GM21576 (cell line): ENCODE results near the gene CFAP73.
"Not testable (repeated sequence)": the region's sequence is repeated elsewhere in the genome, so short reads cannot be mapped to it uniquely, and the experiment has no call there.

ENCODE experiments used
- ATAC-seq: cut with Tn5 transposase; IDR thresholded peaks from one replicate; pipeline ENCODE4 v1.9.1; 2021; ENCODE audit warnings: mild to moderate bottlenecking, moderate library complexity; ENCODE audit not compliant: unreplicated experiment

The CFAP73 gene

DNA sequence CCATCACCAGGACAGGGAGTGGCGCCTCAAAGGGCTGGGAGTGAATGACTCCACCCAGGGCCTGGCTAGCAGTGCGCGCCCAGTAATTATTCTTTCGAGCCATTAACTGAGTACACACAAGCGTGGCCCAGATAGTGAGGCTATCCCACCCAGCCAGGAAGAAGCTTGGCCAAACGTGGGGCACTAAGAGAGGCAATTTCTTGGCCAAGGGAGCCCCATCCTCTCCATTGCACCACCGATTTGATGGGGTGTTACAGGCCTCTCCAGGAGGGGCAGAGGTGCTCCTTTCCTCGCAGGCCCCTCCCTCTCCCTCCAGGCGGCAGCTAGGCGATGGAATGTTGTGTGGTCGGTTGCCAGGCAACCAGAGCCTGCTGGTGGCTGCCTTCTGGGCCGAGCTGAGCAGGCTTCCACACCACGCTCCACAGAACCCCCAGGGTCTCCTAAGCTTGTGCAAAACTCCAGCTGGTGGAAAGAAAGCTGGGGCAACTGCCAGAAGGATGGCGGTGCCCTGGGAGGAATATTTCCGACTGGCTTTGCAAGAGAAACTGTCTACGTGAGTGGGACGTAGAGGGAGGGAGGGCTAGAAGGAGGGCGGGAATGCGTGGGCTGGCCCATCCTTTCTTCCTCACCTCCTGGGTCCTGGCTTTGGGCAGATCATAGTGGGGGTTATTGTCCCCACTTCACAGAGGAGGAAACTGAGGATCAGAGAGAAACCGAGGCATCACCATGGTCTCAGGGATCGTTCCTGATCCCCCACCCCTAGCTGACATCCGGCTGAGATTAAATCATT is at the start of gene CFAP73:
Gene CFAP73, plus strand, starts transcription at position 364 of the 790 bp plus-strand sequence. Its CDS starts 134 bp downstream, at position 498.
- no peak for ATAC-seq

DNA sequence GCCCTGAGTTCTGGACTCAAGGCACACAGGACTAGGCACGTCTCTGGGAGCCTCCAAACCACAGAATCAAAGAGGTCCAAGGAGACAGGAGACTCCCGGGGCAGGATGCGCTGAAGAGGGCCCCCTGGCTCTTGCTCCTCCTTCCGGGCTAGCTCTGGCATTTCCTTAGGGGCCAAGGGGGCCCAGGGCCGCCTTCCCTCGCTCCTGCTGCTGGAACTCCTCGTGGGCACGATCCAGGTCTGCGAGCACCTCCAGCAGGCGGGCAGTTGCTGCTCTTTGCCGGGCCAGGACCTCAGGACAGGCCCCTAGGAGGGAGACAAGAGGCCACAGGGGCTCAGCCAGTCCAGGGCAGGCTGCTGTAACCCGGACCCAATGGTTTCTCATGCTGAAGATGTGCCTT is 49.8 kb upstream of the CFAP73 start:
- ATAC-seq: no peak

GRCh38 chr12:113101751-113102150 is 47.8 kb upstream of the CFAP73 start:
- ATAC-seq: no peak

- ATAC-seq: no peak
Observed at GRCh38 chr12:113102811-113103210, 46.7 kb upstream of the CFAP73 start.

DNA sequence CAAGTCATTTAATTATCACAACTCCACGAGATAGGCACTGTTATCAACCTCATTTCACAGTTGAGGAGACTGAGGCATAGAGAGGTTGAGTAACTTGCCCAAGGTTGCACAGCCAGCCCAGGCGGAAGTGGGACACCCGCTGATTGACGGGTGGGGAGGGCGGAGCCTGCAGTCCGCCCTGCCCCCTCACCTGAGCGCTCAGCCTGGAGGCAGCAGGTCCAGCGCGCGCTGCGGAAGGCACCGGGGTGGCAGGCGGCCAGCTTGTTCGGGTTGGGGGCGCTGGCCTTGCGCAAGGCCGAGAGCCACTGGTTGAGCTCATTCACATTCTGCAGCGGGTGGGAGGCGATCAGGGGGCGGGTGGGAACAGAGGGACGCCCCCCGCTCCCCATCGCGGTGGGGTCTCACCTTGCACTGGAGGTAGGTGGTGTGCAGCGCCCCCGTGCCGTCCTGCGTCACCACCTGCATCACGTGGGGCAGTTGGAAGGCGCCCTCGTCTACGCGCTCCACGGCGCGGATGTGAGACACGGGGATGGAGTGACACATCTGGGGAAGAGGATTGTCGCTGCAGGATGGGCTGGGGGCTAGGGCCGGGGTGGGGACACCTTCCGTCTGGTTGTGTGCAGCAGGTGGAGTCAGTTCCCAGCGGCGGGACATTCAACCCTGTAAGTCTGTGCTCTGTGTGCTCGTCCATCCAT is 45.6 kb upstream of the CFAP73 start:
- no peak for ATAC-seq

DNA sequence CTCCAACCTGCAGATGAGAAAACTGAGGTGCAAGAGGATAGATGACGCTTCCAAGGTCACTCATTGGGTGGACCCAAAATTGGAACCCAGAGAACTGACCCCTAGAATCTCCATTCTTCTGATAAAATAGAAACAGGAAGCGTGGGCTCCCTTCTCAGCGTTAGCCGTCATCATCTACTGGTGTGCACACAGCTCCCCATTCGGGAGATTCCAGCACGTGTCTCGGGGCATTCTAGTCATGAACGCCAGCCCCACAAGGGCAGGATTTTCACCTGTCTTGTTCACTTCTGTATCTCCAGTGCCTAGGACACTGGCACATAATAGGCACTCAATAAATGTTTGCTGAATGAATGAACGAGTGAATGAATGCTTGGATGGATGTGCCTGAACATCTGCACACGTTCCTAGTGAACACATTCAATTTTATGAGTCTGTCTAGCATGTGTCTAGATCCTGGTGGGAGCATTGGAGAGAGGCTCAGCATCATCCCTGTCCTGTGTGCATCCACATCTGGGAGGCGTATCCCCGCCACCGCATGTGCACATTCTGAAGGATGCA is 44.5 kb upstream of the CFAP73 start:
- no peak for ATAC-seq

GRCh38 chr12:113105606-113106271 is 43.8 kb upstream of the CFAP73 start:
- ATAC-seq: no peak

GRCh38 chr12:113106361-113106760 is 43.2 kb upstream of the CFAP73 start:
- no peak for ATAC-seq

DNA sequence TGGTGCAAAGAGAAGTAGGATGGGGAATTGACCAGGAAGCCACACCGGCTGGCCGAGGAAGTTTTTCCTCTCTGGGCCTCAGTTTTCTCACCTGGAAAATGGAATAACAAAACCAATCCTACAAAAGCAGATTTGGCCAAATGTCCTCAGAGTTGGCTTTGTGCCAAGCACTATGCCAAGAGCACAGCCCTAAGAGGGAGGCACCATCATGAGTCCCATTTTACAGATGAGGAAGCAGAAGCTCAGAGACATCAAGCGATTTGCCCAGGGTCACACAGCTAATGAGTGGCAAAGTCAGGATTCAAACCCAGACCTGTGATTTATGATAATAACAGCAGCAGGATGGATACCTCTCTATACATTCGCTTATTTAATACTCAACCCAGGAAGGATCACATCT is 41.2 kb upstream of the CFAP73 start:
- no peak for ATAC-seq

- no peak for ATAC-seq
Observed at GRCh38 chr12:113109360-113109759, 40.2 kb upstream of the CFAP73 start.

DNA sequence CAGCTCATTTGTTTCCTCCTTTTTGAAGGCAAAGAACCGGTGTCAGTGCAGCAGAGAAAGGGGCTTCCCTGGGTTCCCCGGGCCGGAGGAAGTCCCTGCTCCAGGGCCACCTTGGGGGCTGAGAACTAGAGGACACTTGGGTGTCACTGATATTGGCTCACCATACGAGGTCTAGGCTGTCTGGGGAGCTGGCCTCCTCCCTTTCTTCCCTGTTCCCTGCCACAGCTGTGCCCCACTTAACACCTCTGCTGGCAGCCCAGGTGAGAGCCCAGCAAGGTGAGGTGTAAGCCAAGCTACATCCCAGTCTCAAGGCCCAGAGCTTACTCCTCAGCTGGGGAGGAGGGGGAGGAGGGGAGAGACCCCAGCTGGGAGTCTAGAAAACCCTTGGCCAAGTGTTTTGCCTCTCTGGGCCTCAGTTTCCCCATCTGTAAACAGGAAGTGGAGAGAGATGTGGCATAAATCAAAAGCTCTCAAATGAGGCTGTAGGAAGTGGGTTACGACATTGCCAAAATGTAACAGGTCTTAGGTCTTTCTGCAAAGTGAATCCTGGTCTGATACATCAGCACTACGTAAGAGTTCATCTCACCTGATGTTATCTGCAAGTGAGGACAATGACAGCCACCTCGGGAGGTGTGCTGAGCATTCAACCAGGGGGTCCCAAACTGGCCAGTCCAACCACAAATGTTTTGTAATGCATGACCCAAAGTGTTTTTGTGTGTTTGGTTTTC is 39.5 kb upstream of the CFAP73 start:
- ATAC-seq: no peak

DNA sequence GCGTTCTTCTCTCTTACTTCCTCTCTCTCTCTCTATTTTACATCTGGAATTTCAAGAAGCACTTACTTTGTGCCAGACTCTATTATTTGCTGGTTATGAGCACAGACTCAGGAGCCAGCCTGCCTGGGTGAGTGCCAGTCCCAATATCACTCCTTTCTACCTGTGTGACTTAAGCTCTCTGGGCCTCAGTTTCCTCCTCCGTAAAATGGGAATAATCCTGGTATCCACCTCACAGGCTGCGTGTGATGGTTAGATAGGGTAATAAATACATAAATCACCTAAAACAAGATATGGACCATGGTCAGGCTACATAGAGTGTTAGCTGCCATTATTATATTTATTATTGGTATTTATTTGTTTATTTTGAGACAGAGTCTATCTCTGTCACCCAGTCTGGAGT is 38.3 kb upstream of the CFAP73 start:
- no peak for ATAC-seq

- ATAC-seq: no peak
Observed at GRCh38 chr12:113112043-113112899, 37.3 kb upstream of the CFAP73 start.

GRCh38 chr12:113113397-113113796 is 36.1 kb upstream of the CFAP73 start:
- no peak for ATAC-seq

DNA sequence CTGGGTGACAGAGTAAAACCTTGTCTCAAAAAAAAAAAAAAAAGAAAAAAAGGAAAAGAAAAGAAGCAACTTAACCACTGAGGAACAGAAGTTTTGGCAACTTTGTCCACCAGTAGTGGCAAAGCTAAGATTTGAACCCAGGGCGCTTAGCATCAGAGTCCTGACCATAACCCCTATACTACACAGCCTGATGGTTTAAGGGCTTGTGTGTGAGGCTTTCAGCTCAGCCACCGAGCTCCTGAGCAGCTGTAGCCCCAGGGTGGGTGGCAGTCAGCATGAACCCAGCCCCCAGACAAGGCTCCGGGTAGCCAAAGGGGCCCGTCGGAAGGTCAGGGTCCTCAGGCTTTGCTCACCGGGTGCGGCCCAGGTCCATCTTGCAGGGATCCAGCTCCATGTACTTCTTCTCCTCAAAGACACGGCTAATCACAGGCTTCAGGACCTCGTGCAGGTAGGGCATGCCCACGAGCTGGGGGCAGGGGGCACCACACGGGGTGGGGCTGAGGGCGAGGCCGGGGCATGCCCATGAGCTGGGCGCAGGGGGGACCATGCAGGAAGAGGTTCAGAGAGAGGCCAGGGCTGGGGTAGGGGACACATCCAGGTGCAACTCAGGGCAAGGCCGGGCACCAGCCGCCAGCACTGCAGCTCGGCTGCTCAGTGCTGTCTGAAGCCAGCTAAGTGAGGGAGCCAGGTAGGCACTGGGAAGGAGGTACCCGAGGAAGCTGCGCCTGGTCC is 34.9 kb upstream of the CFAP73 start:
- no peak for ATAC-seq

- ATAC-seq: no peak
Observed at GRCh38 chr12:113115455-113116126, 33.9 kb upstream of the CFAP73 start.

- ATAC-seq: no peak
Observed at GRCh38 chr12:113116875-113117274, 32.6 kb upstream of the CFAP73 start.

GRCh38 chr12:113117684-113118083 is 31.8 kb upstream of the CFAP73 start:
- not testable (repeated sequence) for ATAC-seq

- ATAC-seq: no peak
Observed at GRCh38 chr12:113118142-113118541, 31.4 kb upstream of the CFAP73 start.
